A549 (cell line): Measurements from ENCODE around the gene CREG2.

Experiments used
- CTCF ChIP-seq: fragments of >200 bp; sonication (Bioruptor Twin); formaldehyde crosslinking; IDR thresholded peaks from 3 replicates; pipeline ENCODE4 v1.5.1; 2016
- EP300 ChIP-seq, 2 experiments: fragments of >200 bp; sonication (Bioruptor Twin); formaldehyde crosslinking; IDR thresholded peaks; 2 replicates in 1 of 2; 3 replicates in 1 of 2; pipeline ENCODE4 v1.6.1; 2016 to 2017
- JUN ChIP-seq, 2 experiments: fragments of >200 bp; sonication (Bioruptor Twin); formaldehyde crosslinking; IDR thresholded peaks; 2 replicates in 1 of 2; 3 replicates in 1 of 2; pipeline ENCODE4 v1.6.1; 2016 to 2017
- JUNB ChIP-seq: fragments of >200 bp; sonication (Bioruptor Twin); formaldehyde crosslinking; IDR thresholded peaks from 2 replicates; pipeline ENCODE4 v1.6.1; 2016
- MAFK ChIP-seq: fragments of 450-650 bp; IDR thresholded peaks from 2 replicates; pipeline ENCODE4 v1.6.1; 2014; ENCODE audit not compliant: partially characterized antibody
- MYC ChIP-seq: IDR thresholded peaks from 2 replicates; pipeline ENCODE4 v1.6.1; 2012; ENCODE audit warnings: mild to moderate bottlenecking, inconsistent platforms, low read length, improper control_type of control experiment, borderline replicate concordance
- POLR2A ChIP-seq: IDR thresholded peaks from 2 replicates; pipeline ENCODE4 v1.6.1; 2012; ENCODE audit warnings: mild to moderate bottlenecking, low read length
- REST ChIP-seq: fragments of 200-600 bp; sonication (generic); IDR thresholded peaks from 2 replicates; pipeline ENCODE4 v1.6.1; 2016; ENCODE audit warnings: antibody characterized with exemption, mild to moderate bottlenecking, moderate library complexity
- USF2 ChIP-seq: fragments of 450-650 bp; IDR thresholded peaks from 2 replicates; pipeline ENCODE4 v1.6.1; 2014; ENCODE audit warnings: antibody characterized with exemption
- ZFP36 ChIP-seq: fragments of 450-650 bp; IDR thresholded peaks from 2 replicates; pipeline ENCODE4 v1.6.1; 2014; ENCODE audit warnings: borderline replicate concordance; ENCODE audit not compliant: partially characterized antibody

GRCh38 chr2:101400506-101401325 is 13.4 kb upstream of the CREG2 start:
- TF ChIP-seq ZFP36 (no peak), CTCF (no peak), JUNB (no peak), USF2 (no peak), EP300 (IDR thresholded peaks at IDR 0.05) (no peak), MYC (no peak), JUN (IDR thresholded peaks at IDR 0.05) (no peak), POLR2A (no peak), MAFK (no peak), REST (no peak)
